Osteoblast (primary cell): ENCODE results near the gene DAO. TPM values are rescaled to one million over a fixed set of nuclear protein-coding genes. Genes with fewer than 3 reads are reported as not detected.

ENCODE experiments used
- DNase-seq: peaks from one replicate; pipeline ENCODE4 v3.0.0; 2011; ENCODE audit warnings: low spot score, mixed read lengths; ENCODE audit not compliant: insufficient read length; ENCODE audit errors: missing footprints
- H2AFZ ChIP-seq: 2 replicates; pipeline ENCODE4 v1.6.0; 2011; ENCODE audit warnings: mild to moderate bottlenecking, low read length
- H3K27ac ChIP-seq: 2 replicates; pipeline ENCODE4 v1.5.1; 2011; ENCODE audit warnings: mild to moderate bottlenecking, low read depth, low read length, moderate library complexity
- H3K27me3 ChIP-seq: 2 replicates; pipeline ENCODE4 v1.6.0; 2012; ENCODE audit warnings: mild to moderate bottlenecking, control low read depth, inconsistent platforms, low read length, moderate library complexity; ENCODE audit not compliant: insufficient read depth
- H3K36me3 ChIP-seq: 2 replicates; pipeline ENCODE4 v1.5.1; 2011; ENCODE audit warnings: mild to moderate bottlenecking, low read length, control low read depth, moderate library complexity; ENCODE audit not compliant: insufficient read depth
- H3K4me1 ChIP-seq: 2 replicates; pipeline ENCODE4 v1.5.1; 2011; ENCODE audit warnings: mild to moderate bottlenecking, low read length, control low read depth, moderate library complexity; ENCODE audit not compliant: insufficient read depth
- H3K4me2 ChIP-seq: 2 replicates; pipeline ENCODE4 v1.6.0; 2011; ENCODE audit warnings: mild to moderate bottlenecking, low read length; ENCODE audit not compliant: insufficient read depth
- H3K4me3 ChIP-seq: fragments of 200-600 bp; sonication (generic); 3 replicates; pipeline ENCODE4 v1.5.1; 2012; ENCODE audit warnings: mild to moderate bottlenecking, low read length, inconsistent platforms; ENCODE audit not compliant: insufficient read depth
- H3K79me2 ChIP-seq: 2 replicates; pipeline ENCODE4 v1.6.0; 2012; ENCODE audit warnings: mild to moderate bottlenecking, low read length, control low read depth, inconsistent platforms; ENCODE audit not compliant: insufficient read depth
- H3K9me3 ChIP-seq: 2 replicates; pipeline ENCODE4 v1.5.1; 2011; ENCODE audit warnings: low read depth, low read length, control low read depth
- H4K20me1 ChIP-seq: 2 replicates; pipeline ENCODE4 v1.6.0; 2012; ENCODE audit warnings: mild to moderate bottlenecking, low read length, control low read depth; ENCODE audit not compliant: insufficient read depth
- CTCF ChIP-seq: IDR thresholded peaks from 2 replicates; pipeline ENCODE4 v1.5.1; 2011; ENCODE audit warnings: mild to moderate bottlenecking, low read depth, low read length, moderate library complexity; ENCODE audit errors: extremely low read depth
- total RNA-seq: library from RNA; depleted of rRNA; stranded (reverse); fragments of >200 nt; gene quantifications from 2 replicates; pipeline ENCODE4 v1.2.3, GENCODE V29; 2012

DAO gene
- total RNA-seq, 1 donor, result not detected

GRCh38 chr12:108918206-108918605 lies 38.3 kb downstream of the DAO start:
- H3K4me3 ChIP-seq, result no peak overlapping the region
- H3K27ac ChIP-seq, result no peak overlapping the region
- H3K4me2 ChIP-seq, result no peak overlapping the region
- no peak overlapping the region for H2AFZ ChIP-seq
- no peak for TF ChIP-seq CTCF
- H4K20me1 ChIP-seq, result no peaks in the 10 kb centered on the region
- H3K9me3 ChIP-seq, result no peaks in the 10 kb centered on the region
- no peaks in the 10 kb centered on the region for H3K79me2 ChIP-seq
- H3K4me1 ChIP-seq, result peaks cover 6% of the 10 kb centered on the region
- peaks cover 3% of the 10 kb centered on the region for H3K27me3 ChIP-seq
- peak; percentile 31 for DNase-seq
- no peaks in the 10 kb centered on the region for H3K36me3 ChIP-seq

GRCh38 chr12:108918960-108919642 lies 39.2 kb downstream of the DAO start:
- Histone ChIP-seq H3K27ac (no peak overlapping the region), H4K20me1 (no peaks in the 10 kb centered on the region), H2AFZ (no peak overlapping the region), H3K9me3 (no peaks in the 10 kb centered on the region), H3K27me3 (peaks cover 3% of the 10 kb centered on the region), H3K4me3 (no peak overlapping the region), H3K4me1 (peaks cover 3% of the 10 kb centered on the region), H3K36me3 (no peaks in the 10 kb centered on the region), H3K4me2 (no peak overlapping the region), H3K79me2 (no peaks in the 10 kb centered on the region)
- no peak for TF ChIP-seq CTCF
- DNase-seq, result no peak

- H3K4me1 ChIP-seq, result no peaks in the 10 kb centered on the region
- H3K4me2 ChIP-seq, result no peak overlapping the region
- H3K27ac ChIP-seq, result no peak overlapping the region
- no peaks in the 10 kb centered on the region for H4K20me1 ChIP-seq
- no peak for DNase-seq
- peaks cover 3% of the 10 kb centered on the region for H3K27me3 ChIP-seq
- H3K36me3 ChIP-seq, result no peaks in the 10 kb centered on the region
- no peaks in the 10 kb centered on the region for H3K9me3 ChIP-seq
- no peak overlapping the region for H2AFZ ChIP-seq
- TF ChIP-seq CTCF, result no peak
- no peaks in the 10 kb centered on the region for H3K79me2 ChIP-seq
- no peak overlapping the region for H3K4me3 ChIP-seq
These were observed 42.1 kb downstream of the DAO start for GRCh38 chr12:108921946-108922345.

- Histone ChIP-seq H3K9me3 (no peaks in the 10 kb centered on the region), H4K20me1 (no peaks in the 10 kb centered on the region), H3K4me2 (no peak overlapping the region), H3K27ac (no peak overlapping the region), H2AFZ (no peak overlapping the region), H3K4me1 (no peaks in the 10 kb centered on the region), H3K36me3 (no peaks in the 10 kb centered on the region), H3K27me3 (peaks cover 3% of the 10 kb centered on the region), H3K79me2 (no peaks in the 10 kb centered on the region), H3K4me3 (no peak overlapping the region)
- peak; percentile 58 for DNase-seq
- TF ChIP-seq CTCF, result no peak
These were observed 43.0 kb downstream of the DAO start for GRCh38 chr12:108922918-108923317.
